ENCODE measurements around the gene CPB1. TPM values are rescaled to one million over a fixed set of nuclear protein-coding genes. Genes with fewer than 3 reads are reported as not detected.

Gene CPB1
- total RNA-seq, 1 experiment from 2014 or later: not detected

DNA sequence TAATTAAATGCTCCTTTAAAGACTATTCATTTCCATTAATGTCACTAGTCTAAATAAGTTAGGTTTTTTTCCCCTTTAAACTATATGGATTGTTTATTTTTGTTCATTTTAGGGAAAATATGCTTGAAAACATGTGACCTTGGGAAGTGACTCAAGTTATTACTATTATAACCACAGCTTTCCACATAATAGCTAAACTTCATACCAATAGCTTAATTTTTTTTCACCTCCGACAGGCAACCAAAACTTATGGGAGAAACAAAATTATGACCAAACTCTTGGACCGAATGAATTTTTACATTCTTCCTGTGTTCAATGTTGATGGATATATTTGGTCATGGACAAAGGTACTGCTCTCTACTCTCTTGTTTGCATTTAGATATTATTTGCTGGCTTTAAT, 53.7 kb downstream of the CPB1 start:
- DNase-seq (ENCODE audit: low spot score): no peak

DNA sequence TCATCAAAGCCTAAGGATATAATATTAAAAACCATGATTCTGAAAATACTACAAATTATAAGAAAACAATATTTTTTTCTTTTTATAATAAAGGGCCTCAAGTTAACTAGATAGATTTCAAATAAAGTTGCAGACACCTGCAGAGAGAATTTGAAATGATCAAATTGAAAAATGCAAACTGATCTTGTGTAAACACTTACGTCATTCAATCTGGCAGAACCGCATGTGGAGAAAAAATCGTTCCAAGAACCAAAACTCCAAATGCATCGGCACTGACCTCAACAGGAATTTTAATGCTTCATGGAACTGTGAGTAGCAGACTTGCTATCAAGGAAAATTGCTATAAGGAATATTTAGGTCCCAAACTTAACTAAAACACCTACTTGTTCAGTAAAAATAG, 54.7 kb downstream of the CPB1 start:
- DNase-seq (ENCODE audit: low spot score): no peak

DNA sequence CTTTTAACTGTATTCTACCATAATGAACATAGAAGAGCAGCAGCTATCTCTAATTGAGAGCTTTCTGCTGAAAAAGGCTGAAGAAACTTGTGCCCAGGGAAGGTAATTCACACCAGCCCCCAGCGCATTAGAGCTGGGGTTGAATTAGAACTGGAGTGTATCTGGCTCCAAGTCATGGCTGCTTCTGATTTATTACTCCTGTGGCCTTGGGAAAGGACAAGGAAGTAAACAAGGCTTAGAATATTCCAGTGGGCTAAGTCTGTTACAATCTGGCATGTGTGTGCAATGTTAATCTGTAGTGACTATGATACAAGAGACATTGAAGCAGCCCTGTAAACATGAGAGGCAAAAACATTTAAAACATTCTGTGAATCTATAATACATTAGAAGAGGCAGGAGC, 55.6 kb downstream of the CPB1 start:
- DNase-seq (ENCODE audit: low spot score): no peak

DNA sequence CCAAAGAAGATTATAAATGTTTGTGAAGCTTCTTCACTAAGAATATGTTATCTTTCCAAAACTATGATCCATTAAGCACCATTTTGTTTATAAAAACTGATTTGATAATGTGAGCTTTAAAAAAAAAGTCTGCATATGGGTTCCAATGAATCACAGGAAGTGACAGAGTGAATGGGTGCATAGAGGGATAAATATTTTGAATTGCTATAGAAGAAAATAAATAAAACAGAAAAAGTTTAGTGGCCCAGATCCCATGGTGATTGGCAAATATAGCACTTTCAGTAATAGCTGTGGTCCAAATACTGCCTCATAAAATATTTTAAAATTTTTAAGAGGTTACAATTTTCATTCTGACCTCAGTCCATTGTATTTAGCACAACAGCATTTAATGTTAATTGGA, 56.6 kb downstream of the CPB1 start:
- no peak for DNase-seq (ENCODE audit: low spot score)

DNA sequence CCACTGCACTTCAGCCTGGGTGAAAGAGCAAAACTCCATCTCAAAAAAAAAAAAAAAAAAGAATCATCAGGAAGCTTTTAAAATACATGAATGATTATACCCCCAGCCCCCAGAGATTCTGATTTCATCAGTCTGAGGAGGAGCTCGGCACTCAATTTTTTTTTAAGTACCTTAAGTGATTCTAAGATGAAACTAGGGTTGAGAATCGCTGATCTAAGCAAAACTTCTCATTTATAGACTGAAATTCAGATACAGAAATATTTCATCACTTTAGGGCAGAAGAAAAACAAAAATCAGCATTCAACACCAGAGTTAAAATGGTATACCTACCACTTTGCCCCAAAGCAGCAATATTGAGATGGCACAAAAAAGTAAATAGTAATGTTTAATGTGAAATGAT, 62.2 kb downstream of the CPB1 start:
- no peak for DNase-seq (ENCODE audit: low spot score)

DNA sequence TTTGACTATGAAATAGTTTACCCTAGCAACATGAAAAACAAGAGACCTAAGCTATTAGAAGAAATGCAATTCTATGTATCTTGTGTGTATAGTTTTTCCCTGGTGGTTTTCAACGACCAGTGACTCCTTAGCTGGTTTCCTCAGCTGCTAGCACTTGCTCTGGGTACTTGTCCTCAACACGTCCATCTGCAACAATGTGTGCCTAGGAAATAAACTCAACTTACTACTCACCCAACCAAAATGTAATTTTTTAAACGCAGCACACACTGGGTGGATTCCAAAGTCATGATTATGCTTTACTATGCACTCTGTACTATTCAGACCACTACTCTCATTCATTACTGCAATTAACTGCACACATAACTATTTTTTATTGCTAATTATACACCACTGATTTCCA, 68.5 kb downstream of the CPB1 start:
- no peak for DNase-seq (ENCODE audit: low spot score)

DNA sequence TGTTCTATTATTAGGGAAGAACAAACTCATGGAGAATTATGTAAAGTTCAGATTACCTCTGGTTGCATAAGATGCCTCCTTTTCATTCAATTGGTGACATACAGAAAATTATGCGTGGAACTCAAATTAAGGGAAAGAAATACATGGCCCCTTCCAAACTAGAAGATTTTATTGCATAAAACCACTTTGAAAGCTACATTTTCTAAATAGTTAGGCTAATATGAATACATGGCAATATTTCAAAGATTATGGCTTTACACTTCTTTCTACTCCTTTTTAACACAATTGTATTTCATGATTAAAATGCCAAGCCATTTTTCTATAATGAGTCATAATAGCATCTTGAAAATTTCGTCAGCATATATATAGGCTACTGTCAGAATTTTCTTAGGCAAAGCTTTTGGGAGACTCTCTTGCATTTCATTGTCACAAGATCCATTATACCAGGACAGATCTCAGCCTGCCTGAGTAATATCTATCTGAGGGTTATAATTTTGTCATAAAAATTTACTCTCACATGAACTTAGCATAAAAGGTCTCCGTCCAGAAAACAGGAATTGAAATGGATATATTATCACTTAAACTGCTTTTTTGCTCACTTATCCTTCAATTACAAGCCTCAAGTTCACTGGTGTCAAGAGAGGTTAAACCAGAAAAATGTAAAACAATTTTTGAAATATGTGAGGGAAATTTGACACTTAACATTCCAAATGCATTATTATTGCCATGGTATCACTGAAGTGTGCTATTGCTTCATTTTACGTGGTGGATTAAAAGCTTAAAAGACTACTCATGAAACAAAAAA, 74.6 kb downstream of the CPB1 start:
- DNase-seq (ENCODE audit: low spot score): no peak

DNA sequence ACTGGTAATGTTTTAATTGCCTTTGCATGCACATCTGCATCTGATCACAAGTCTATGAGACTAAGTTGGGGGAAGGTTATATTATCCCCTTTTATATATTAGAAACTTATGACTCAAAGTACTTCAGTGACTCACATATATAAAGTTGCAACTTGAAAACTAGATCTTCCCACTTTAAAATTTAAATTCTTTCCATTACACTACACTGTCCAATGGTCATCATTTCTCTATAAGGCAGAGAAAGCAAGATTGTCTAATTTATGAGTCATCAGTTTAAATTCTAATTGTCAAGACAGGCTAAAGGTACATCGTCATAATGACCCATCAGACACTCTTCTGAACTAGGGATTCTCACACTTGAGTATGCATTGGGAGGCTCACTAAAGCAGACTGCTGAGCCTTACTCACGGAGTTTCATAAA, 75.4 kb downstream of the CPB1 start:
- no peak for DNase-seq (ENCODE audit: low spot score)

DNA sequence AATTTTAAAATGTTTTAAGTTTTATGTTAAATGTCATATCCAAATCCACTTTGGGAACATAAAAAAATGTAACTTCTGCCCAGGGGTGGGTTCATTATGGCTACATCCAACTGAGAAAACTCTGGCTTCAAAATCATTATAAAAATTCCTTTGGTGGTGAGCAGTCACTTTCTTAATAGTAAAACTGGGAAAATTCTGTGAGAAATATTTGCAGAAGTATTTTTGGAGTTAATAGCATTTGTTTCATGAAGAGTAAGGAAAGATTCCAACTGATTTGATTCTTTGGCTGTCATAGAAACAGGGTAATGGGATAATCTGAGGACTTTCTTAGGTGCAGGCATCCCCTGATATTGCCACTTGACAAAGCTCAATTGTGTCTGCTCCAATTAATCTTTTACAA, 76.3 kb downstream of the CPB1 start:
- DNase-seq (ENCODE audit: low spot score): no peak

DNA sequence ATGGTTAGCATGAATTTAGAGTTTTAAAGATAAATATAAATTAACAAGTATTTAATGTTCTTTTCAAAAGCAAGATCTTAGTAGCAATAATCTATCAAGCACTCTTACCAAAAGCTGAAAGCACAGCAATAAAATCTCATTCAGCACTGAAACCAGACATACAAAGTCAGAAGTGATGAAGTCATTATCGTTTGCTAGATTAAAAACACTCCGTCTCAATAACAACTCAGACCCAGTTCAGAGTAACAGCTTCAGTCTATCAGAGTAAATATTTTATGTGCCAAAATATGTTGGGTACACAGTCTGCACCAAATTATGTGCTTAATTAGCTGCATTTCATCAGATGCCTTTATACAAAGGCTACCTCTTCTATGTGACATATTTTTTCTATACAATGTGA, 79.1 kb downstream of the CPB1 start:
- DNase-seq (ENCODE audit: low spot score): no peak

Other genes with a start within 250 kb of the CPB1 start
- gene AGTR1, start 129.9 kb upstream of the CPB1 start, total RNA-seq (2014; rRNA removed; shearing (Covaris generic)): not detected in 2 replicates
- gene CPA3, start 37.5 kb downstream of the CPB1 start, total RNA-seq (2014; rRNA removed; shearing (Covaris generic)): not detected in 2 replicates
- gene GYG1, start 163.7 kb downstream of the CPB1 start, total RNA-seq (2014; rRNA removed; shearing (Covaris generic)): 10.9 and 12.7 TPM in 2 replicates

Data from HT-29 (cell line).